Endothelial cell of umbilical vein (primary cell): ENCODE results near the gene C6orf136.
A peak's percentile ranks its signal among the peaks of the same experiment; 100 is the strongest.

Source experiments
- EZH2 ChIP-seq: IDR thresholded peaks from 2 replicates; pipeline ENCODE4 v1.6.1; 2012; ENCODE audit warnings: borderline replicate concordance, low read depth, mild to moderate bottlenecking, moderate library complexity, low read length, inconsistent platforms; ENCODE audit not compliant: severe bottlenecking
- POLR2A ChIP-seq: IDR thresholded peaks from 2 replicates; pipeline ENCODE4 v1.6.1; 2012; ENCODE audit warnings: low read depth, mild to moderate bottlenecking, control low read depth, low read length
- POLR2AphosphoS5 ChIP-seq: IDR thresholded peaks from 2 replicates; pipeline ENCODE4 v1.6.1; 2012; ENCODE audit warnings: low read depth, mild to moderate bottlenecking, control low read depth, low read length, moderate library complexity; ENCODE audit not compliant: insufficient read depth
- TF ChIP-seq, protein P1 (sequence below), 2 donors: IDR thresholded peaks; 1 replicate in 1 of 2; 2 replicates in 1 of 2; pipeline ENCODE4 v1.5.1; 2011; ENCODE audit warnings: low read length in 2 of 2, mild to moderate bottlenecking in 2 of 2, moderate library complexity in 2 of 2, control low read depth in 1 of 2, inconsistent platforms in 1 of 2, low read depth in 1 of 2; ENCODE audit not compliant: insufficient read depth in 1 of 2; ENCODE audit errors: extremely low read depth in 1 of 2
- TF ChIP-seq, protein P2 (sequence below): IDR thresholded peaks from 2 replicates; pipeline ENCODE4 v1.6.1; 2011; ENCODE audit not compliant: insufficient read depth, insufficient read length

DNA sequence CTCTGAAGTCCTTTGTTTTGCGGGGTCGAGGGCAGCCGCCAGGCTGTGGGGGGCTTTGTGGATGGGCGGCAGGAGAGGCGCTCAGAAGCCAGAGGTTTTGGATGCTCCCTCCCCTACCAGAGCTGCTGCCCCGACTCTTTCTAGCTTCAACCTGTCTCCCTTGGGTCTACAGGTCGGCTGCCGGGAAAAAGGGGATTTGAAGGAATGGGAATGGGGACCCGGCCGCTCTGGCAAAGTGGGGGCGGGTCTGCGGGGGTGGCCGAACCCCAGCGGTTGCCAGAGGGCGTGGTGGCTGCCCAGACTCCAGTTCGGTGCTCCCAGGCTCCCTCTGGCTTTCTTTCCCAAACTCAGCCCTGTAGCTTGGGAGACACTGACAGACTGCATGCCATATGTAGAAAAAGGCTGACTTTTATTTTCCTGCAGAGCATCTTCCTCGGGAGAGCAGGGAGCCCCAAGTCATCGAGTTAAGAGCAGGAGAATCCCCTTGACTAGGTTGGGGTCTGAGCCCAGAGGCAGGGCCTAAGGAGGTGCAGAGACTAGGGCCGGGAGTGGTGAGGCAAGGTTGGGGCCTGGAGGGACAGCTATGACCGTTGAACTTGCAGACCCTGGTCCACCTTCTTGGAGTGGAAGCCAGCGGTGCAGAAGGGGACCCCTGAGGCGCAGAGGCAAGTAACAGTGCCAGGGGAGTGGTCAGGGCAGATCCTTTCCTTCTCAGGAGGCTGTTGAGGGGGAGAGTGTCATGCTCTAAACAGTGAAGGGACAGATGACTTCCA, 40.9 kb downstream of the C6orf136 start:
- TF ChIP-seq, protein P1, sequence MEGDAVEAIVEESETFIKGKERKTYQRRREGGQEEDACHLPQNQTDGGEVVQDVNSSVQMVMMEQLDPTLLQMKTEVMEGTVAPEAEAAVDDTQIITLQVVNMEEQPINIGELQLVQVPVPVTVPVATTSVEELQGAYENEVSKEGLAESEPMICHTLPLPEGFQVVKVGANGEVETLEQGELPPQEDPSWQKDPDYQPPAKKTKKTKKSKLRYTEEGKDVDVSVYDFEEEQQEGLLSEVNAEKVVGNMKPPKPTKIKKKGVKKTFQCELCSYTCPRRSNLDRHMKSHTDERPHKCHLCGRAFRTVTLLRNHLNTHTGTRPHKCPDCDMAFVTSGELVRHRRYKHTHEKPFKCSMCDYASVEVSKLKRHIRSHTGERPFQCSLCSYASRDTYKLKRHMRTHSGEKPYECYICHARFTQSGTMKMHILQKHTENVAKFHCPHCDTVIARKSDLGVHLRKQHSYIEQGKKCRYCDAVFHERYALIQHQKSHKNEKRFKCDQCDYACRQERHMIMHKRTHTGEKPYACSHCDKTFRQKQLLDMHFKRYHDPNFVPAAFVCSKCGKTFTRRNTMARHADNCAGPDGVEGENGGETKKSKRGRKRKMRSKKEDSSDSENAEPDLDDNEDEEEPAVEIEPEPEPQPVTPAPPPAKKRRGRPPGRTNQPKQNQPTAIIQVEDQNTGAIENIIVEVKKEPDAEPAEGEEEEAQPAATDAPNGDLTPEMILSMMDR (IDR thresholded peaks at IDR 0.05; ENCODE audit: extremely low read depth in 1 of 2, insufficient read depth in 1 of 2, low read depth in 1 of 2, low read length in 2 of 2), result no peak
- TF ChIP-seq POLR2A, result peak; percentile 17
- TF ChIP-seq, protein P2, sequence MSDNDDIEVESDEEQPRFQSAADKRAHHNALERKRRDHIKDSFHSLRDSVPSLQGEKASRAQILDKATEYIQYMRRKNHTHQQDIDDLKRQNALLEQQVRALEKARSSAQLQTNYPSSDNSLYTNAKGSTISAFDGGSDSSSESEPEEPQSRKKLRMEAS, result no peak
- no peak for TF ChIP-seq EZH2
- TF ChIP-seq POLR2AphosphoS5, result no peak
